ENCODE measurements around the gene CDX2. TPM values are rescaled to one million over a fixed set of nuclear protein-coding genes. Genes with fewer than 3 reads are reported as not detected.

Gene CDX2
- total and polyA plus RNA-seq, 4 donors: not detected

- DNase-seq (ENCODE audit: low spot score): no peak
- H3K4me3 ChIP-seq (ENCODE audit: low read depth in 1 of 3, low read length in 3 of 3): no peak overlapping the region
- TF ChIP-seq FOXA2 (IDR thresholded peaks at IDR 0.05) (no peak), ATF3 (IDR thresholded peaks at IDR 0.05) (no peak), CTCF (IDR thresholded peaks at IDR 0.05; ENCODE audit: low read depth, low read length, missing input control) (no peak), JUND (IDR thresholded peaks at IDR 0.05) (no peak), FOXA1 (IDR thresholded peaks at IDR 0.05) (no peak), REST (IDR thresholded peaks at IDR 0.05) (no peak), HNF4A (conservative IDR thresholded peaks at IDR 0.05) (no peak), RAD21 (IDR thresholded peaks at IDR 0.05) (no peak), MAX (IDR thresholded peaks at IDR 0.05) (no peak), HNF4G (IDR thresholded peaks at IDR 0.05) (no peak), EGR1 (IDR thresholded peaks at IDR 0.05; ENCODE audit: low read depth in 2 of 2) (no peak), ZBTB33 (IDR thresholded peaks at IDR 0.05) (no peak), GABPA (IDR thresholded peaks at IDR 0.05 in 1 of 2, conservative IDR thresholded peaks at IDR 0.05 in 1 of 2) (no peak)
Observed at GRCh38 chr13:27970382-27971235, 1.5 kb upstream of the CDX2 start.

GRCh38 chr13:27969866-27970229, 733 bp upstream of the CDX2 start:
- 16% methylated on average over 7 of the region's 7 CpGs for WGBS
- no peak overlapping the region for H3K4me3 ChIP-seq (ENCODE audit: low read depth in 1 of 3, low read length in 3 of 3)
- no peak overlapping the region for H3K27ac ChIP-seq (ENCODE audit: low read depth in 1 of 2, low read length in 2 of 2)
- TF ChIP-seq RXRA (IDR thresholded peaks at IDR 0.05) (no peak), TAF1 (conservative IDR thresholded peaks at IDR 0.05) (no peak), MAX (IDR thresholded peaks at IDR 0.05) (no peak), NR2F2 (IDR thresholded peaks at IDR 0.05) (no peak), EGR1 (IDR thresholded peaks at IDR 0.05; ENCODE audit: low read depth in 2 of 2) (no peak), HNF4G (IDR thresholded peaks at IDR 0.05) (no peak), GABPA (IDR thresholded peaks at IDR 0.05 in 1 of 2, conservative IDR thresholded peaks at IDR 0.05 in 1 of 2) (no peak), FOXA1 (IDR thresholded peaks at IDR 0.05) (no peak), YY1 (IDR thresholded peaks at IDR 0.05) (no peak), CTCF (IDR thresholded peaks at IDR 0.05; ENCODE audit: low read depth, low read length, missing input control) (no peak), ZBTB33 (IDR thresholded peaks at IDR 0.05) (no peak), HNF4A (conservative IDR thresholded peaks at IDR 0.05) (no peak), SP1 (IDR thresholded peaks at IDR 0.05) (no peak)
- DNase-seq (ENCODE audit: low spot score): no peak
- no peaks in the 10 kb centered on the region for H3K36me3 ChIP-seq (ENCODE audit: control insufficient read depth in 4 of 4, insufficient read depth in 3 of 4, low read depth in 1 of 4, low read length in 3 of 4)
- peaks cover 9 to 40% (median 27%) of the 10 kb centered on the region in 4 donors for H3K27me3 ChIP-seq (ENCODE audit: control insufficient read depth in 4 of 4, insufficient read depth in 4 of 4, low read length in 3 of 4)
- no peak overlapping the region for H3K9ac ChIP-seq (ENCODE audit: low read depth in 1 of 2, low read length in 2 of 2)
- H3K9me3 ChIP-seq (ENCODE audit: control insufficient read depth in 4 of 4, low read length in 3 of 4): no peaks in the 10 kb centered on the region
- peaks cover 9 to 18% (median 11%) of the 10 kb centered on the region in 4 donors for H3K4me1 ChIP-seq (ENCODE audit: control insufficient read depth in 4 of 4, insufficient read depth in 4 of 4, low read length in 3 of 4)

More at GRCh38 chr13:27970382-27971235, 1.5 kb upstream of the CDX2 start:
- Histone ChIP-seq H3K9ac (ENCODE audit: low read depth in 1 of 2, low read length in 2 of 2) (no peak overlapping the region), H3K27ac (ENCODE audit: low read depth in 1 of 2, low read length in 2 of 2) (no peak overlapping the region), H3K9me3 (ENCODE audit: control insufficient read depth in 4 of 4, low read length in 3 of 4) (no peaks in the 10 kb centered on the region), H3K36me3 (ENCODE audit: control insufficient read depth in 4 of 4, insufficient read depth in 3 of 4, low read depth in 1 of 4, low read length in 3 of 4) (no peaks in the 10 kb centered on the region), H3K27me3 (ENCODE audit: control insufficient read depth in 4 of 4, insufficient read depth in 4 of 4, low read length in 3 of 4) (peaks cover 9 to 45% (median 27%) of the 10 kb centered on the region in 4 donors), H3K4me1 (ENCODE audit: control insufficient read depth in 4 of 4, insufficient read depth in 4 of 4, low read length in 3 of 4) (peaks cover 10 to 22% (median 15%) of the 10 kb centered on the region in 4 donors)
- 9% methylated on average over 53 of the region's 53 CpGs for WGBS
